ENCODE measurements around the gene PODXL. TPM values are rescaled to one million over a fixed set of nuclear protein-coding genes. Genes with fewer than 3 reads are reported as not detected.

PODXL gene
- total RNA-seq, 2 donors from 2014 or later, result 23.0 to 50.8 TPM

- DNase-seq (ENCODE audit: low spot score), result no peak
- ATAC-seq (ENCODE audit: insufficient number of reproducible peaks, low FRiP score, low read depth), result no peak
- TF ChIP-seq, protein P1, sequence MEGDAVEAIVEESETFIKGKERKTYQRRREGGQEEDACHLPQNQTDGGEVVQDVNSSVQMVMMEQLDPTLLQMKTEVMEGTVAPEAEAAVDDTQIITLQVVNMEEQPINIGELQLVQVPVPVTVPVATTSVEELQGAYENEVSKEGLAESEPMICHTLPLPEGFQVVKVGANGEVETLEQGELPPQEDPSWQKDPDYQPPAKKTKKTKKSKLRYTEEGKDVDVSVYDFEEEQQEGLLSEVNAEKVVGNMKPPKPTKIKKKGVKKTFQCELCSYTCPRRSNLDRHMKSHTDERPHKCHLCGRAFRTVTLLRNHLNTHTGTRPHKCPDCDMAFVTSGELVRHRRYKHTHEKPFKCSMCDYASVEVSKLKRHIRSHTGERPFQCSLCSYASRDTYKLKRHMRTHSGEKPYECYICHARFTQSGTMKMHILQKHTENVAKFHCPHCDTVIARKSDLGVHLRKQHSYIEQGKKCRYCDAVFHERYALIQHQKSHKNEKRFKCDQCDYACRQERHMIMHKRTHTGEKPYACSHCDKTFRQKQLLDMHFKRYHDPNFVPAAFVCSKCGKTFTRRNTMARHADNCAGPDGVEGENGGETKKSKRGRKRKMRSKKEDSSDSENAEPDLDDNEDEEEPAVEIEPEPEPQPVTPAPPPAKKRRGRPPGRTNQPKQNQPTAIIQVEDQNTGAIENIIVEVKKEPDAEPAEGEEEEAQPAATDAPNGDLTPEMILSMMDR (IDR thresholded peaks at IDR 0.05), result no peak
- Histone ChIP-seq H3K9me3 (no peaks in the 10 kb centered on the region), H3K27me3 (replicated peaks; ENCODE audit: insufficient read depth) (no peaks in the 10 kb centered on the region), H3K27ac (no peak overlapping the region), H3K36me3 (no peaks in the 10 kb centered on the region), H3K4me1 (ENCODE audit: control insufficient read depth in 1 of 2, low read depth in 2 of 2) (peaks cover 0 to 14% of the 10 kb centered on the region in 2 donors), H3K4me3 (no peak overlapping the region)
These were observed 30.6 kb downstream of the PODXL start for GRCh38 chr7:131525820-131526219.

DNA sequence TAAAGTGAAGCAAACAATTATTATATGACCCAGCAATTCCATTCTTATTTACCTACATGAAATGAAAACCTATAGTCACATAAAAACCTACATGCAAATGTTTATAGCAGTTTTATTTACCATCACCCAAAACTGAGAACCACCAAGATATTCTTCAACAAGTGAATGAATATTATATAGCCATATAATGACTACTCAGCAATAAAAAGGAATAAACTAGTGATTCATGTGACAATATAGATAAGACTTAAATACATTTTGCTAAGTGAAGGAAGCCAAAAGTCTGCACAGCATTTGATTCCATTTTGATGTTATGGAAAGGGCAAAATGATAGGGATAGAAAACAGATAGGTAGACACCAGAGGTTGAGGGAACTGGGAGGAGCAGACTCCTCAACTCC, 31.7 kb downstream of the PODXL start:
- DNase-seq (ENCODE audit: low spot score) (no peak), ATAC-seq (ENCODE audit: insufficient number of reproducible peaks, low FRiP score, low read depth) (no peak)
- TF ChIP-seq, protein P1 (IDR thresholded peaks at IDR 0.05), result no peak
- H3K4me3 ChIP-seq, result no peak overlapping the region
- no peaks in the 10 kb centered on the region for H3K9me3 ChIP-seq
- H3K27ac ChIP-seq, result no peak overlapping the region
- no peaks in the 10 kb centered on the region for H3K27me3 ChIP-seq (replicated peaks; ENCODE audit: insufficient read depth)
- no peaks in the 10 kb centered on the region for H3K36me3 ChIP-seq
- H3K4me1 ChIP-seq (ENCODE audit: control insufficient read depth in 1 of 2, low read depth in 2 of 2), result peaks cover 0 to 21% of the 10 kb centered on the region in 2 donors

GRCh38 chr7:131524115-131524514, 32.3 kb downstream of the PODXL start:
- H3K27me3 ChIP-seq (replicated peaks; ENCODE audit: insufficient read depth), result no peaks in the 10 kb centered on the region
- H3K36me3 ChIP-seq, result no peaks in the 10 kb centered on the region
- H3K4me1 ChIP-seq (ENCODE audit: control insufficient read depth in 1 of 2, low read depth in 2 of 2), result peaks cover 3 to 27% of the 10 kb centered on the region in 2 donors
- no peak overlapping the region for H3K4me3 ChIP-seq
- no peak for ATAC-seq (ENCODE audit: insufficient number of reproducible peaks, low FRiP score, low read depth)
- TF ChIP-seq, protein P1 (IDR thresholded peaks at IDR 0.05), result no peak
- no peaks in the 10 kb centered on the region for H3K9me3 ChIP-seq
- no peak for DNase-seq (ENCODE audit: low spot score)
- H3K27ac ChIP-seq, result no peak overlapping the region

DNA sequence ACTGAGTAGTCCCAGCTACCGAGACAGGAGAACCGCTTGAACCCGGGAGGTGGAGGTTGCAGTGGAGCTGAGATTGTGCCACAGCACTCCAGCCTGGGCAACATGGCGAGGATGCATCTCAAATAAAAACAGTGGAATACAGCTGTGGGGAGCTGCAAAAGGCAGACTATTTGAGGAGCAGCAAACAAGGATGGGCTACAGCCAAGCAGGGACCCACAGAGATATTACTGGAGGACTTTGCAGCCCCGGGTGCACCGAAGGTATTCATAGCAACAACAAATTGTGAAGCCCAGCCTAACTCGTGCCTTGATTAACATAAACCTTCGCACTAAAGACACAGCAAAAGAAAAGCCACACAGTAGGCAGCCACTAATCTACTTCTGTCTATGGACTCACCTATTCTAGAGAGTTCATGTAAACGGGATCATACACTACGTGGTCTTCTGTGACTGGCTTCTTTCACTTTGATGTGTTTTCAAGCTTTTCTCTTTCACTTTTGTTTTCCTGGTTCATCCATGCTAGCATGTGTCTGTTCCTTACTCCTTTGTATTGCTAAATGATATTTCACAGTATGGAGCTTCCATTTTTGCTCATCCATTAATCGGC, 34.0 kb downstream of the PODXL start:
- peak overlapping the region; percentile 39 to 44 for H3K27ac ChIP-seq

DNA sequence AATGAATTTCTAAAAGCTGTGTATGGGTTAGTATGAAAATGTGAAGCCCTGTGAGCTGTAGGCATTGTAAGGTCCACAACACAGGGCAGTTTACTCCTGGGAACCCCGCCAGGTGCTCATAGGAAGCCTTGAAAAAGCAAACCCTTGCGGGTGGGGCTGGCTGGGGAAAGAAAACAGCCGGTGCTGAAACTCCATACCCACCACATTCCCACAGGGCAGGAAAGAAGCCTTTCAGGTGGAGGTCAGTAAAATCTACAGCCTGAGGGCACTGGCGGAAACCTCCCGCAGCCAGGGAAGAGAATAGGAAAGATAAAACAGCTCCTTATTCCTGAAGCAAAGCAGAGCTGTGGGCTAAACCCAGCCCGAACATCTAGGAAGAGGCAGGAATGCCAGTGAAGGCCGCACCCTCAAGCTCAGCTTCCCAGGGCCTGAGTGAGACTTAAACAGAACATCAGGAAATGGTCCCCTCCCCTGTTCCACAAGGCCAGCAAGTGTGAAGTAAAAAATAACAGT, 34.7 kb downstream of the PODXL start:
- no peaks in the 10 kb centered on the region for H3K36me3 ChIP-seq
- TF ChIP-seq, protein P1 (IDR thresholded peaks at IDR 0.05), result no peak
- peaks cover 5 to 33% of the 10 kb centered on the region in 2 donors for H3K4me1 ChIP-seq (ENCODE audit: control insufficient read depth in 1 of 2, low read depth in 2 of 2)
- no peak for DNase-seq (ENCODE audit: low spot score)
- H3K27me3 ChIP-seq (replicated peaks; ENCODE audit: insufficient read depth), result no peaks in the 10 kb centered on the region
- no peak for ATAC-seq (ENCODE audit: insufficient number of reproducible peaks, low FRiP score, low read depth)
- H3K9me3 ChIP-seq, result no peaks in the 10 kb centered on the region
- H3K4me3 ChIP-seq, result no peak overlapping the region
- peak overlapping the region; percentile 39 to 44 for H3K27ac ChIP-seq

More for the DNA sequence above, 34.0 kb downstream of the PODXL start:
- no peak for ATAC-seq (ENCODE audit: insufficient number of reproducible peaks, low FRiP score, low read depth)
- Histone ChIP-seq H3K9me3 (no peaks in the 10 kb centered on the region), H3K4me3 (no peak overlapping the region), H3K36me3 (no peaks in the 10 kb centered on the region), H3K4me1 (ENCODE audit: control insufficient read depth in 1 of 2, low read depth in 2 of 2) (peaks cover 5 to 33% of the 10 kb centered on the region in 2 donors), H3K27me3 (replicated peaks; ENCODE audit: insufficient read depth) (no peaks in the 10 kb centered on the region)
- TF ChIP-seq, protein P1 (IDR thresholded peaks at IDR 0.05), result no peak
- DNase-seq (ENCODE audit: low spot score), result no peak
